Measurements from ENCODE around the gene LIX1L.

DNA sequence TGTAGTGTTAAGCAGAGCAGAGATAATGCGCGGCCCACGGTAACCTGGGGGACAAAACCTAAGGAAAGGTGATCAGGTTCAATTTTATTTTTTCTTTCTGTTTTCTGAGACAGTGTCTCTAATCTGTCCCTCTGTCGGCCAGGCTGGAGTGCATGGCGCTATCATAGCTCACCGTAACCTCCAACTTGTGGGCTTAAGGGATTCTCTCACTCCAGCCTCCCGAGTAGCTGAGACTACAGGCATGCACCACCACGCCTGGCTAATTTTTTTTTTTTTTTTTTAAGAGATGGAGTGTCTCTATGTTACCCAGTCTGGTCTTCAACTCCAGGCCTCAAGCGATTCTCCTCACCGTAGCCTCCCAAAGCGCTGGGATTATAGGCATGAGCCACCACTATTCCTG is 71.4 kb downstream of the LIX1L start:
- TF ChIP-seq, protein P1, sequence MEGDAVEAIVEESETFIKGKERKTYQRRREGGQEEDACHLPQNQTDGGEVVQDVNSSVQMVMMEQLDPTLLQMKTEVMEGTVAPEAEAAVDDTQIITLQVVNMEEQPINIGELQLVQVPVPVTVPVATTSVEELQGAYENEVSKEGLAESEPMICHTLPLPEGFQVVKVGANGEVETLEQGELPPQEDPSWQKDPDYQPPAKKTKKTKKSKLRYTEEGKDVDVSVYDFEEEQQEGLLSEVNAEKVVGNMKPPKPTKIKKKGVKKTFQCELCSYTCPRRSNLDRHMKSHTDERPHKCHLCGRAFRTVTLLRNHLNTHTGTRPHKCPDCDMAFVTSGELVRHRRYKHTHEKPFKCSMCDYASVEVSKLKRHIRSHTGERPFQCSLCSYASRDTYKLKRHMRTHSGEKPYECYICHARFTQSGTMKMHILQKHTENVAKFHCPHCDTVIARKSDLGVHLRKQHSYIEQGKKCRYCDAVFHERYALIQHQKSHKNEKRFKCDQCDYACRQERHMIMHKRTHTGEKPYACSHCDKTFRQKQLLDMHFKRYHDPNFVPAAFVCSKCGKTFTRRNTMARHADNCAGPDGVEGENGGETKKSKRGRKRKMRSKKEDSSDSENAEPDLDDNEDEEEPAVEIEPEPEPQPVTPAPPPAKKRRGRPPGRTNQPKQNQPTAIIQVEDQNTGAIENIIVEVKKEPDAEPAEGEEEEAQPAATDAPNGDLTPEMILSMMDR (optimal IDR thresholded peaks at IDR 0.05 in 1 of 3, IDR thresholded peaks at IDR 0.05 in 1 of 3, conservative IDR thresholded peaks at IDR 0.05 in 1 of 3; ENCODE audit: extremely low read depth in 1 of 3, insufficient read depth in 2 of 3, low read length in 3 of 3), result no peak
- no peak for TF ChIP-seq EZH2 (IDR thresholded peaks at IDR 0.05; ENCODE audit: low read length)
